Activated CD4-positive, alpha-beta T cell treated with anti-CD3 and anti-CD28 coated beads, Interleukin-2, Interleukin-6, amounts not matched to agents 100 ng/mL and 50 ng/mL, durations not matched to agents 16 hours and 8 hours (primary cell): ENCODE data around the gene TSPAN4.

ENCODE experiments used
- DNase-seq: peaks from one replicate; pipeline ENCODE4 v3.0.0-alpha.2; 2020

TSPAN4 gene

GRCh38 chr11:836700-837099 is 6.0 kb upstream of the TSPAN4 start:
- DNase-seq: no peak

GRCh38 chr11:837189-837989 is 5.3 kb upstream of the TSPAN4 start:
- DNase-seq: no peak

DNA sequence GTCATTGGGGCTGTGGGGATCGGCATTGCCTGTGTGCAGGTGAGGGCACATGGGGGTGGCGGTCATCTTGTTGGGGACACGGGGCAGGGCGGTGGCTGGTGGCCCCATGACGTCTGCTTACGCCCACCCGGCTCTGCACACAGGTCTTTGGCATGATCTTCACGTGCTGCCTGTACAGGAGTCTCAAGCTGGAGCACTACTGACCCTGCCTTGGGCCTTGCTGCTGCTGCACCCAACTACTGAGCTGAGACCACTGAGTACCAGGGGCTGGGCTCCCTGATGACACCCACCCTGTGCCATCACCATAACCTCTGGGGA is 4.7 kb upstream of the TSPAN4 start:
- no peak for DNase-seq

DNA sequence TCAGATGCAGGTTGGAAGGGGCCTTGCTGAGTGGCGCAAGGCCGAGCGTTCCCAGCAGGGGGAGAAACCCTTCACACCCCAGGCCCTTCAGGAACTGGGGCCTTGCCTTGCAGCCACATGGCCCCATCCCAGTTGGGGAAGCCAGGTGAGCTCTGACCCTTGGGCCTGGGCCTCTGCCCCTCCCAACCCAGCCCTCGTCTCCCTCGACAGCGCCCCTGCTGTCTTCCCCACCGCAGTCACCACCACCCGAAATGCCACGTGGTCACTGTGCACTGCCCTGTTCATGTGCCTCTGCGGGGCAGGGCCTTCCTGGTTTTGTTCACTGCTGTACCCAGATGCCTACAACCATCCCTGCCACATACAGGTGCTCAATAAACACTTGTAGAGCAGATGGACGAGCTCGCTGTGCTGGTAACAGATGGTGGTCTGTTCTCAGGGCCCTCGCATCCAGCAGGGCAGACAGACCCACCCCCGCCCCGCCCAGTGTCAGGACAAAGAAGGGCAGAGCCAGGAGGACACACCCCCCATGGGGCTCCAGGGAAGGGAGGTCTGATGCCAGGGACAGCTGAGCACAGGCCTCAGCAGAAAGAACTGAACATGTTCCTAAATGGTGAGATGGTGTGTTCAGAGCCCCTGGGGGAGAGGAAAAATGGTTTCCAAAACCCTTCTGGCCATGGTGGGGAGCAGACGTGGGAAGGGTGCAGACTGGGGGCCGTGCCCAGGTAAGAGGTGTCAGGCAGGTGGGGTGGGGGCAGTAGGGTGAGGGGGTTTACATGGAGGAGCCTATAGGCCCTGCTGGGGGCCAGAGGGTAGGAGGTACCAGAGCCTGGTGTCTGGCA is 4.0 kb upstream of the TSPAN4 start:
- no peak for DNase-seq

DNA sequence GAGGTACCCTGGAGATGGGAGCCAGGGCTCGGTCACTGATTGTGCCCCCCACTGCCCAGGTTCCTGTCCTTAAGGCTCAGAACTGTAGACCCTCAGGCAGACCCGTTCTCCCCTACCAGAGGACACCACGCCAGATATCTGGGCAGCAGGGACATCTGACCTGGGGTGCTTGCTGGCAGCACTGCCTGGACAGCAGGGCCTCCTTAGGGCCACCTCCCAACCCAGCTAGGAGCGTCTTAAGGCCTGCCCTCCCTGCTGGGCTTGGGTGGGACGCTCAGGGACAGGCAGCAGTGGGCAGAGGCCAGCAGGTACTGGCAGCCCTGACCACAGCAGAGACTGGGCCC is 3.4 kb upstream of the TSPAN4 start:
- no peak for DNase-seq

GRCh38 chr11:839875-840617 is 2.6 kb upstream of the TSPAN4 start:
- no peak for DNase-seq

- no peak for DNase-seq
These were observed 677 bp upstream of the TSPAN4 start for GRCh38 chr11:841981-842369.

DNA sequence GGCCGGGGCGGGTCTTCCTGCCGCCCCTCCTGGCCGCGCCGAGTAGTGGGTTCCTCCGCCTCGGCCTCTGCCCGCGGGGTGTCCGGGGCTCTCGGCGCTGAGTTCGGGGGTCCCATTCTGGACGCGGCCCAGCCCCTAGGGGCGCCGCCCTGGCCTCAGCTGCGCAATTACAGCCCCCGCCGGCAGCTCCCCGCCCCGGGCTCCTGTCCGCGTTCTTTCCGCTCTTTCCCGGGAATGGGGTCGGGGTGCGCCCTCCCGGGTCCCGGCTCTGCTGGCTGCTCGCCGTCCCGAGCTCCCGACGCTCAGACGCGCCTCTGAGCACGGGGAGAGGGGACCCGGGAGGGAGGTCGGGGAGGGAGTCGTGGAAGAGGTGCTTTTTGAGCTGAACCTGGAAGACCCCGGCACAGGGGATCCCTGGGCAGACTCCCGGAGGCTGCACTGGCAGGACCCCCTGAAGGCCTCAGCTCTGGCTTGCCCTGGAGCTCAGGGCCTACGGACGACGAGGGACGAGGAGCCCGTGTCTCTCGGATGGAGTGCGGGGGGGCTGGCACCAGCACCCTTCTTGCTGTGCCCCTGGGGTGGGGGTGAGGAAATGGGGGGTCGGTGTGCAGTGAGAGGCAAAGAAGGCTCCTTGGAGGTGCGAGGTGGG is 558 bp downstream of the TSPAN4 start:
- no peak for DNase-seq

GRCh38 chr11:843818-844692 is 1.4 kb downstream of the TSPAN4 start:
- no peak for DNase-seq

DNA sequence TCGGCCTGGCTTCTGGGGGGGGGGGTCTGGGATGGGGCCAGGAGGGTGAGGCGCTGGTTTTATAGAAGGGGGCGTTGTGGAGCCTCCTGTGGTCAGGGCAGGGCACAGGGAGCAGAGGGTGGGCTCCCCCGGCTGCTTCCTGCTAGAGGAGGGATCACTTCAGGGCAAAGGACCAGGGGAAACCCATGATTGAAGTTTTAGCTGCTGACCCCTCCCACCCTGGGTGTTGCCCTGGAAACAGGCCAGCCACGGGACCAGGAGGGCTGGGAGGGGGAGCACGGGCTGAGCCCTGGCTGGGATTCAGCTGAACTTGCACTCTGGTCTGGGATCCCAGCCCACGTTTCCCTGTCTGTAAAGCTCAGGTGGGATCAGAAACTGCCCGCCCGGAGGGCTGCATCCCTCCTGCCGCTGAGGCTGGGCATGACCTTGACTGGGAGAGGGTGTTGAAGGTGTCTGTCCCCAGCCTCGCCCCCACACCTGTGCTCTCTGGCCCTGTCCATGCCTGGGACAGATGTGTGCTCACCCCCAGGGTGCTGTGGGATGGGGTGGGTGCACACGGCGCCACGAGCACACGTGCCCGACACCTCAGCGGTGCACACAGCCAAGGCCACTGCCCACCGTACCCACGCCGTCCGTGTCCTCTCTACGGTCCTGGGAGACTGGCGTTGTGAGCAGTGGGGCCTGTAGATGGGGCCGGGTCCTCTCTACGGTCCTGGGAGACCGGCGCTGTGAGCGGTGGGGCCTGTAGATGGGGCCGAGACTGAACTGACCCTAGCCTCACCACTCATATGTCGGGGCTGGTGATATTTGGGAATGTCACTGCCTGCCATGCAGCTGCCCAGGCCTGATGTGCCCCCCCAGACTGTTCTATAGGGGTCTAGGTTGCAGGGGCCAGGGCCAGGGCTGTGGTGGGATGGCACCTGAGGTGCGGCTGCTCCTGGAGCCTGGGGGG is 2.3 kb downstream of the TSPAN4 start:
- DNase-seq: no peak

DNA sequence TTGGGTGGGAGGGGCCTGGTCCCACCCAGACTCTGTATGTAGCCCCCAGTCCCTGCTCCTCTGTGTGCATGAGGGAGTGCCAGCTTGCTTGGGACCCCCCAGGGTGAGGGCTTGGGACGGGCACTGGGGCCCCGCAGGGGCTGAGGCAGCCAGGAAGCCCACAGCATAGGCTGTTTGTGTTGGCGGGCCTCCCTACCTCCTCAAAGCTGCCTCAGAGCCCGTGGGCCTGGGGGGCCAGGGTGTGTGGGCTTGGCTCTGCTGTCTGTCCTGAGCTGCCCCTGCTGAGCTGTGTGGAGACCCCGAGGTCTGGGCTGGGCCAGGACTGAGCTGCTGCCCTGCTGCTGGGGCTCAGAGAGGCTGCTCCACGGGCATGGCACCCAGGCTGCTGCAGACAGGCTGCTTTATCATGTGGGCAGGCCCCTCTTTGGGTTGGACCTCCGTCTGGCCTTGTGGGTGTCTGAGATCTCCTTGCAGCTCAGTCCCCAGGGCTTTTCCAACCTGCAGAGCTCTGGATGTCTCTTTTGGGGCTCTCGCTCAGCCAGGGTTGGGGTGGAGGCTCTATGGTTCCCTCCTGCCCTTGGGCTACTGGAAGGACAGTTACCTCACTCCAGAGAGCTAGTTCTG is 3.3 kb downstream of the TSPAN4 start:
- DNase-seq: no peak

GRCh38 chr11:846496-847098 is 3.9 kb downstream of the TSPAN4 start:
- no peak for DNase-seq

GRCh38 chr11:847876-848275 is 5.2 kb downstream of the TSPAN4 start:
- no peak for DNase-seq

DNA sequence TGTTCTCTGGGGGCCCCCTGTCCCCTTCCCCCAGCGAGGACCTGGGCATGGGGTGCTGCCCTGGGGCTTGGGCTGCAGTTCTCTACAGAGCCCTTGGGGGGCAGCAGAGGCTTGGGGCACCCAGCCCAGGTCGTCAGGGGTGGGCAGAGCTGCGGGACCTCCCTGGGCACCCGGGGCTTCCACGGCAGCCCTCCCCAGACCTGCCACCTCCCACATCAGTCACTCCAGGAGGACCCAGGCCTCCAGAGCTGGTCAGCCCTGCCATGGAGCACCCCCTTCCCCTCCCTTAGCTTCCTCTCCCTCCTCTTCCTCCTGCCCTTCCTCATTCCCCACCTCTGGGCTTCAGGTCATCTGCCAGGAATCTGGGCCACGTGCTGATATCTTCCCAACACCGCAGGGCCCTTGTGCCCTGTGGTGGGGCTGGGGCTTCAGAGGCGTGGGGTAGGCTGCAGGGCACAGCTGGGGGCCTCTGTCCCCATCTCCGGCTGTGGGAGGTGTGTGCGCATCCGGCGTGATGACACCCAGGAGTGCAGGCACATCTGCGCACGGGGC is 5.8 kb downstream of the TSPAN4 start:
- peak; percentile 75 for DNase-seq

- peak; percentile 41 for DNase-seq
These were observed 6.6 kb downstream of the TSPAN4 start for GRCh38 chr11:849104-849824.

DNA sequence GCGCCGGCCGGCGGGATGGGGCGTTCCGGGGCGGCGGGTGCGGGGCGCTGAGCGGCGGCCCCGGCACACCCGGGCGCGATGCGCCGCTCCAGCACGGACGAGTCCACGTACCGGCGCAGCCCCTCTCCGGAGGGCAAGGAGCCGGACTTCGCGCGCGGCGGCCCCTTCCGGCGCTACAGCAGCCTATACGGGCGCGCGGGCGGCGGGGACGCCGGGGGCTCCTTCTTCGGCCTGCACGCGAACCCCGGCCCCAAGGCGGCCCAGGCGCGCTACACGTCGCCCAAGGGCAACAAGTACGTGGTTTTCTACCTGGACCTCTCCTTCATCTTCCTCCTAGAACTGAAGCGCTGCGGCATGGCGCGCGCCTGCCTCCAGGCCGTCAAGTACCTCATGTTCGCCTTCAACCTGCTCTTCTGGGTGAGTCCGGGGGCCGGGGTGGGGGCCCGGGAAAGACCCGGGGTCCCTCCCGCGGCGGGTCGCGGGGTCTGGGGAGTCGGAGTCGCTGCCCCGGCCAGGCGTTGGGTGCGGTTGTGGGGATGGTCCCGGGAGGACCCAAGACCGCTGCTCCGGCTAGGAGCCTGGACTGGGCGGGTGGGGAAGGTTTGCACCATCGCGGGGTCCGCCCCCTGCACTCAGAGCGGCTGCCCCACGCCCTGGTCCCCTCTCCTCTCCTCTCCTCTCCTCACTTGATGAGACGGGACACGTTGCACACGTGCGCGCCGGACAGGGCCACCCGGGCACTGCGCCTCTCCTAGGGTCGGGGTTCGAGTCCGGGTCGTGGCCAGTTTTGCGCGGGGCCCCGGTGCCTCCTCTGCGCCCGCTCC is 7.5 kb downstream of the TSPAN4 start:
- no peak for DNase-seq

- no peak for DNase-seq
These were observed 8.4 kb downstream of the TSPAN4 start for GRCh38 chr11:850775-851763.
